ENCODE data around the gene GIPC3.

Gene GIPC3

DNA sequence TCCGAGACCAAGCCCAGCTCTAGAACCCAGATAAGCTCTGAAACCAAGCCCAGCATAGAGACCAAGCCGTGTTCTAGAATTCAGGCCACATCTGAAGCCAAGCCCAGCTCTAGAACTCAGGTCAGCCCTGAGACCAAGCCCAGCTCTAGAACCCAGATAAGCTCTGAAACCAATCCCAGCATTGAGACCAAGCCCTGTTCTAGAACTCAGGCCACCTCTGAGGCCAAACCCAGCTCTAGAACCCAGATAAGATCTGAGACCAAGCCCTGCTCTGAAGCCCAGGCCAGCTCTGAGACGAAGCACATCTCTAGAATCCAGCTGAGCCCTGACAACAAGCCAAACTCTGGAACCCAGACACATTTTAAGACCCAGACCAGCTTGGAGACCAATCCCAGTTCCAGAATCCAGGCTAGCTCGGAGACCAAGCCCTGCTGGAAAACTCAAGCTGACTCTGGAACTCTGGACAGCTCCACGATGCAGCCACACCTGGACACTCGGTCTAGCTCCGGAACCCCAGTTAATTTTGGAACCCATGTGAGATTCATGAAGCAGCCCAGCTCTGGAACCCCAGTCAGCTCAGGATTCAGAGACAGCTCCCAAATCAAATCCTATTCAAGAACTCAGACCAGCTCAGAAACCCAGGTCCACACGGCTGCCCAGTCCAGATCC is 5.8 kb downstream of the GIPC3 start:
- H3K4me3 ChIP-seq (ENCODE audit: low read depth, low read length): no peak overlapping the region
- TF ChIP-seq, protein P1, sequence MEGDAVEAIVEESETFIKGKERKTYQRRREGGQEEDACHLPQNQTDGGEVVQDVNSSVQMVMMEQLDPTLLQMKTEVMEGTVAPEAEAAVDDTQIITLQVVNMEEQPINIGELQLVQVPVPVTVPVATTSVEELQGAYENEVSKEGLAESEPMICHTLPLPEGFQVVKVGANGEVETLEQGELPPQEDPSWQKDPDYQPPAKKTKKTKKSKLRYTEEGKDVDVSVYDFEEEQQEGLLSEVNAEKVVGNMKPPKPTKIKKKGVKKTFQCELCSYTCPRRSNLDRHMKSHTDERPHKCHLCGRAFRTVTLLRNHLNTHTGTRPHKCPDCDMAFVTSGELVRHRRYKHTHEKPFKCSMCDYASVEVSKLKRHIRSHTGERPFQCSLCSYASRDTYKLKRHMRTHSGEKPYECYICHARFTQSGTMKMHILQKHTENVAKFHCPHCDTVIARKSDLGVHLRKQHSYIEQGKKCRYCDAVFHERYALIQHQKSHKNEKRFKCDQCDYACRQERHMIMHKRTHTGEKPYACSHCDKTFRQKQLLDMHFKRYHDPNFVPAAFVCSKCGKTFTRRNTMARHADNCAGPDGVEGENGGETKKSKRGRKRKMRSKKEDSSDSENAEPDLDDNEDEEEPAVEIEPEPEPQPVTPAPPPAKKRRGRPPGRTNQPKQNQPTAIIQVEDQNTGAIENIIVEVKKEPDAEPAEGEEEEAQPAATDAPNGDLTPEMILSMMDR (IDR thresholded peaks at IDR 0.05; ENCODE audit: borderline replicate concordance, insufficient read depth, low read depth, low read length): no peak

DNA sequence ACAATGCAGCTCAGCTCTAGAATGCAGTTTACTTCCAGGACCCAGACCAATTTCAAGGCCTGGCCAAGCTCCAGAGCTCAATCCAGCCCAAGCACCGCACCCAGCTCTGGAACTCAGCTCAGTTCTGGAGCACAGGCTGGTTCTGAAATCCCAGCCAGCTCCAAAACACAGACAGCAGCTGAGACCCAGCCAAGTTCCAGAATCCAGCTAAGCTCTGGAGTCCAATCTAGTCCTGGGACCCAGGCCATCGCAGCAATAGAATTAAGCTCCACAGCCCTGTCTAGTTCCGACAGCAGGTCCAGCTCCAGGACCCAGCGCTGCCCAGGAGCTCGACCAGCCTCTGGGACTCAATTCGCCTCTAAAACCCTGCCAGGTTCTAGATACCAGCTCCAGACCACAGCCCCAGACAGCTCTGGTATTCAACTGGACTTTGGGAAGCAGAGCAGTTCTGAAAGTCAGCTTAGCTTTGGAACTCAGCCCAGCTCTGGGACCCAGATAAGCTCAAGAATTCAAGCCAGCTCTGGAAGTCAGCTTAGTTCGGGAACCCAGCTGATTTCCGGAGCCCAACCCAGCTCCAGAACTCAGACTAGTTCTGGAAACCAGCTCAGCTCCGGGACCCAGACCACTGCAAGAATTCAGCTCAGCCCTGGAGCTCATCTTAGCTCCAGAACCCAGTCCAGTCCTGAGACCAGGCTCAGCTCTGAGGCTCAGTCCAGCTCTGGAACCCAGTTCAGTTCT is 6.8 kb downstream of the GIPC3 start:
- H3K4me3 ChIP-seq (ENCODE audit: low read depth, low read length): no peak overlapping the region
- TF ChIP-seq, protein P1 (IDR thresholded peaks at IDR 0.05; ENCODE audit: borderline replicate concordance, insufficient read depth, low read depth, low read length): no peak

GRCh38 chr19:3593156-3593555 is 7.9 kb downstream of the GIPC3 start:
- no peak overlapping the region for H3K4me3 ChIP-seq (ENCODE audit: low read depth, low read length)
- TF ChIP-seq, protein P1 (IDR thresholded peaks at IDR 0.05; ENCODE audit: borderline replicate concordance, insufficient read depth, low read depth, low read length): no peak

DNA sequence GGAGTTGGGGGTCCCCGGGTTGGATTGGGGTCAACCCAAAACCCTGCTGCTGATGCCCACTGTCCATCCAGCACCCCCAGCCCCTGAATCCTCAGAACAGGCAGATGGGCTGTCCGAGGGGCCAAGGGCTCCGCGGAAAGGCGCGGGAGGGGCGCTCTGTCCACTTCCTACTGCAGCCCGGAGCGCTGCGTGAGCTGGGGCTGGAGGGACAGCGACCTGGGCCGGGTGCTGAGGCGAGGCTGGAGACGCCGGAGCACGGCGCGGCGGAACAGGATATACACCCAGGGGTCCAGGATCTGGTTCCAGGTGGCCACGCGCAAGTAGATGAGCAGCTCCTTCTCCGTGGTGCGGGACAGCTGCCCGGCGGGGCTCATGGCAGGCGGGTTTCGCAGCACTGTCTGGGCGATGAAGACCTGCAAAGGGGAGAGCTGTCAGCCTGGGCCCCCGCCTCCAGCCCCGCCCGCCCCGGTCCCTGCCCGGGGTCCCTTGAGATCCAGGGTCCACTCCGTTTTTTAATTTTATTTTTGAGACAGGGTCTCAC is 10.3 kb downstream of the GIPC3 start:
- TF ChIP-seq, protein P1 (IDR thresholded peaks at IDR 0.05; ENCODE audit: borderline replicate concordance, insufficient read depth, low read depth, low read length): no peak

GRCh38 chr19:3599776-3600187 is 14.5 kb downstream of the GIPC3 start:
- H3K4me3 ChIP-seq (ENCODE audit: low read depth, low read length): no peak overlapping the region
- TF ChIP-seq, protein P1 (IDR thresholded peaks at IDR 0.05; ENCODE audit: borderline replicate concordance, insufficient read depth, low read depth, low read length): no peak

More for the DNA sequence above, 10.3 kb downstream of the GIPC3 start:
- no peak overlapping the region for H3K4me3 ChIP-seq (ENCODE audit: low read depth, low read length)

GRCh38 chr19:3601021-3601420 is 15.7 kb downstream of the GIPC3 start:
- TF ChIP-seq, protein P1 (IDR thresholded peaks at IDR 0.05; ENCODE audit: borderline replicate concordance, insufficient read depth, low read depth, low read length): no peak
- no peak overlapping the region for H3K4me3 ChIP-seq (ENCODE audit: low read depth, low read length)
